ENCODE measurements around the gene UGT1A9.

GRCh38 chr2:233791883-233792329 is 120.2 kb downstream of the UGT1A9 start:
- no peak for TF ChIP-seq CTCF (IDR thresholded peaks at IDR 0.05)
- TF ChIP-seq EP300 (IDR thresholded peaks at IDR 0.05) = no peak
- no peak for TF ChIP-seq POLR2A (IDR thresholded peaks at IDR 0.05; ENCODE audit: low read depth)
- no peak for TF ChIP-seq POLR2AphosphoS5 (IDR thresholded peaks at IDR 0.05)

Data from esophagus muscularis mucosa (tissue), 4 donors.